H1 (cell line): ENCODE data around the gene LDLRAD3. TPM values are rescaled to one million over a fixed set of nuclear protein-coding genes. Genes with fewer than 3 reads are reported as not detected.

Experiments
- CTCF ChIA-PET: fragments of 300-600 bp; sonication (Branson Sonifier 250); formaldehyde crosslinking; loops from one replicate; lab custom pipeline; 2021; ENCODE audit not compliant: partially characterized antibody; lab: Charles Lee
- POLR2A ChIA-PET: fragments of 300-600 bp; sonication (Branson Sonifier 250); formaldehyde crosslinking; loops from one replicate; lab custom pipeline; 2021; ENCODE audit warnings: inconsistent platforms; ENCODE audit not compliant: partially characterized antibody; lab: Charles Lee
- DNase-seq, 2 experiments: peaks; one replicate each; pipeline versions ENCODE4 v3.0.0 to v3.0.0-alpha.2; 2010 to 2022; ENCODE audit warnings: low spot score in 2 of 2, low read depth in 1 of 2, mixed read lengths in 1 of 2
- FAIRE-seq: peaks from 2 replicates; lab custom pipeline; 2011; peaks lifted over from hg19 to GRCh38; lab: Jason Lieb, UNC
- H2AFZ ChIP-seq: 2 replicates; pipeline ENCODE4 v1.8.1; 2012; ENCODE audit warnings: low read length, inconsistent platforms
- H2AK5ac ChIP-seq: 2 replicates; pipeline ENCODE4 v1.6.1; 2013; ENCODE audit warnings: low read depth, low read length
- H2BK120ac ChIP-seq: replicated peaks from 2 replicates; pipeline ENCODE3; 2013; ENCODE audit warnings: low read depth, low read length, inconsistent platforms
- H2BK12ac ChIP-seq: 2 replicates; pipeline ENCODE4 v1.6.1; 2013; ENCODE audit warnings: low read depth, low read length
- H2BK15ac ChIP-seq: 2 replicates; pipeline ENCODE4 v1.6.1; 2013; ENCODE audit warnings: low read length
- H2BK20ac ChIP-seq: 2 replicates; pipeline ENCODE4 v1.6.1; 2013; ENCODE audit warnings: low read length
- H2BK5ac ChIP-seq: 2 replicates; pipeline ENCODE4 v1.6.1; 2013; ENCODE audit warnings: low read depth, low read length
- H3K14ac ChIP-seq: 2 replicates; pipeline ENCODE4 v1.6.1; 2013; ENCODE audit warnings: inconsistent platforms; ENCODE audit not compliant: insufficient read length
- H3K18ac ChIP-seq: 2 replicates; pipeline ENCODE4 v1.6.1; 2013; ENCODE audit warnings: low read length; ENCODE audit errors: extremely low read depth
- H3K23ac ChIP-seq: 2 replicates; pipeline ENCODE4 v1.6.1; 2013; ENCODE audit warnings: inconsistent platforms; ENCODE audit not compliant: insufficient read length
- H3K23me2 ChIP-seq: 2 replicates; pipeline ENCODE4 v1.6.1; 2013; ENCODE audit warnings: low read depth, low read length
- H3K27ac ChIP-seq: 2 replicates; pipeline ENCODE4 v1.6.1; 2011; ENCODE audit warnings: low read depth, low read length, inconsistent platforms
- H3K27me3 ChIP-seq, 4 experiments: replicated peaks in 1 of 4; 1 replicate in 1 of 4; 2 replicates in 3 of 4; pipeline versions ENCODE4 v1.6.1 to v1.8.1; 2011 to 2013; ENCODE audit warnings: low read length in 3 of 4, mild to moderate bottlenecking in 3 of 4, inconsistent platforms in 2 of 4, mixed read lengths in 2 of 4, moderate library complexity in 1 of 4; ENCODE audit not compliant: control insufficient read depth in 3 of 4, insufficient read depth in 3 of 4; ENCODE audit errors: extremely low read depth in 1 of 4
- H3K36me3 ChIP-seq, 4 experiments: 2 replicates each; pipeline versions ENCODE4 v1.6.1 to v1.8.1; 2011 to 2013; ENCODE audit warnings: mild to moderate bottlenecking in 4 of 4, low read length in 3 of 4, moderate library complexity in 2 of 4, control low read depth in 1 of 4, inconsistent platforms in 1 of 4; ENCODE audit not compliant: insufficient read depth in 4 of 4, control insufficient read depth in 2 of 4
- H3K4ac ChIP-seq: replicated peaks from 2 replicates; pipeline ENCODE3; 2013; ENCODE audit warnings: low read length, low read depth, mixed read lengths, inconsistent platforms; ENCODE audit not compliant: insufficient read length
- H3K4me1 ChIP-seq, 4 experiments: replicated peaks in 1 of 4; 1 replicate in 1 of 4; 2 replicates in 3 of 4; pipeline versions ENCODE4 v1.6.1 to v1.8.1; 2011 to 2013; ENCODE audit warnings: low read length in 3 of 4, inconsistent platforms in 2 of 4, mixed read lengths in 1 of 4; ENCODE audit not compliant: insufficient read depth in 4 of 4, control insufficient read depth in 3 of 4
- H3K4me2 ChIP-seq, 2 experiments: 2 replicates each; pipeline versions ENCODE4 v1.6.1 to v1.8.1; 2011 to 2013; ENCODE audit warnings: low read depth in 2 of 2, low read length in 2 of 2, control low read depth in 1 of 2, inconsistent platforms in 1 of 2, mild to moderate bottlenecking in 1 of 2; ENCODE audit not compliant: insufficient read depth in 1 of 2
- H3K4me3 ChIP-seq, 4 experiments: fragments of 200-600, 300-600 bp in 1 of 4; sonication (generic), shearing (Covaris generic), sonication (Bioruptor Twin) in 1 of 4; 2 replicates each; pipeline versions ENCODE4 v1.5.1 to v1.8.1; 2011 to 2016; ENCODE audit warnings: low read length in 4 of 4, low read depth in 3 of 4, control low read depth in 2 of 4, inconsistent platforms in 2 of 4, mild to moderate bottlenecking in 2 of 4, mixed read lengths in 1 of 4, moderate library complexity in 1 of 4; ENCODE audit not compliant: insufficient read depth in 2 of 4; ENCODE audit errors: extremely low read depth in 1 of 4
- H3K56ac ChIP-seq: replicated peaks from 2 replicates; pipeline ENCODE3; 2013; ENCODE audit warnings: low read depth, mild to moderate bottlenecking, mixed read lengths, low read length, inconsistent platforms; ENCODE audit not compliant: insufficient read length
- H3K79me1 ChIP-seq: 2 replicates; pipeline ENCODE4 v1.6.1; 2013; ENCODE audit warnings: low read depth, low read length, control low read depth
- H3K79me2 ChIP-seq, 2 experiments: 2 replicates each; pipeline versions ENCODE4 v1.6.1 to v1.8.1; 2012 to 2013; ENCODE audit warnings: low read length in 2 of 2, mild to moderate bottlenecking in 2 of 2, inconsistent platforms in 1 of 2; ENCODE audit not compliant: insufficient read depth in 2 of 2, control insufficient read depth in 1 of 2
- H3K9ac ChIP-seq, 4 experiments: replicated peaks in 1 of 4; 1 replicate in 1 of 4; 2 replicates in 3 of 4; pipeline versions ENCODE4 v1.6.1 to v1.8.1; 2011 to 2013; ENCODE audit warnings: low read depth in 3 of 4, low read length in 3 of 4, control low read depth in 2 of 4, mild to moderate bottlenecking in 2 of 4, moderate library complexity in 2 of 4, inconsistent platforms in 1 of 4; ENCODE audit errors: extremely low read depth in 1 of 4
- H3K9me3 ChIP-seq, 2 experiments: 2 replicates each; pipeline versions ENCODE4 v1.6.1 to v1.8.1; 2012 to 2013; ENCODE audit warnings: mild to moderate bottlenecking in 2 of 2, moderate library complexity in 2 of 2, control low read depth in 1 of 2, inconsistent platforms in 1 of 2, low read depth in 1 of 2, low read length in 1 of 2, mixed read lengths in 1 of 2; ENCODE audit not compliant: insufficient read depth in 2 of 2
- H4K20me1 ChIP-seq, 2 experiments: replicated peaks in 1 of 2; 2 replicates each; pipeline versions ENCODE3 to v1.8.1; 2011 to 2013; ENCODE audit warnings: inconsistent platforms in 2 of 2, low read length in 2 of 2, mild to moderate bottlenecking in 1 of 2; ENCODE audit not compliant: insufficient read depth in 2 of 2, control insufficient read depth in 1 of 2
- H4K5ac ChIP-seq: 2 replicates; pipeline ENCODE4 v1.6.1; 2013; ENCODE audit warnings: low read length, low read depth, mixed read lengths, inconsistent platforms; ENCODE audit not compliant: insufficient read length
- H4K8ac ChIP-seq: 2 replicates; pipeline ENCODE4 v1.8.0; 2013; ENCODE audit warnings: mild to moderate bottlenecking, moderate library complexity, low read length, inconsistent platforms; ENCODE audit not compliant: insufficient read depth; ENCODE audit errors: extremely low read depth
- H4K91ac ChIP-seq: replicated peaks from 2 replicates; pipeline ENCODE3; 2013; ENCODE audit warnings: low read length, mixed read lengths, inconsistent platforms; ENCODE audit not compliant: insufficient read length
- WGBS, 2 experiments: shearing (Covaris generic) in 1 of 2; methylation state at CpG; one replicate each; pipeline versions ENCODE4 v1.1.6 to v1.1.7; 2013 to 2015; ENCODE audit warnings: low lambda C conversion rate in 2 of 2, mixed read lengths in 2 of 2, inconsistent platforms in 1 of 2, low coverage in 1 of 2, missing lambda C conversion rate in 1 of 2; ENCODE audit not compliant: insufficient replicate concordance in 2 of 2, insufficient coverage in 1 of 2, insufficient read length in 1 of 2; ENCODE audit errors: extremely low coverage in 1 of 2, missing lambda C conversion rate in 1 of 2; 5-methylcytosine and 5-hydroxymethylcytosine counted together
- polyA plus RNA-seq, 7 experiments: library from polyadenylated mRNA; depleted of rRNA in 3 of 7; stranded (reverse) in 5 of 7; unstranded in 2 of 7; fragments of >200 nt in 5 of 7; fragments of 200-250 nt in 2 of 7; gene quantifications; 1 replicate in 5 of 7; 2 replicates in 1 of 7; 4 replicates in 1 of 7; pipeline versions ENCODE4 v1.2.1 to v1.2.3, GENCODE V29; 2011 to 2013; ENCODE audit warnings: missing spikeins in 2 of 7, mixed read lengths in 2 of 7
- total RNA-seq: library from RNA; stranded (reverse); fragmentation: NEBNext Ultra II Directional; extraction: Animal tissue kit (Norgen Biotek cat#: 25700); gene quantifications from 2 replicates; pipeline ENCODE4 v1.2.1, GENCODE V29; 2021

LDLRAD3 gene
- total and polyA plus RNA-seq, 2 of the 8 experiments (the other 6 are each of a cell fraction or from before 2014, with no cell fraction given): 18.6 to 22.8 TPM

DNA sequence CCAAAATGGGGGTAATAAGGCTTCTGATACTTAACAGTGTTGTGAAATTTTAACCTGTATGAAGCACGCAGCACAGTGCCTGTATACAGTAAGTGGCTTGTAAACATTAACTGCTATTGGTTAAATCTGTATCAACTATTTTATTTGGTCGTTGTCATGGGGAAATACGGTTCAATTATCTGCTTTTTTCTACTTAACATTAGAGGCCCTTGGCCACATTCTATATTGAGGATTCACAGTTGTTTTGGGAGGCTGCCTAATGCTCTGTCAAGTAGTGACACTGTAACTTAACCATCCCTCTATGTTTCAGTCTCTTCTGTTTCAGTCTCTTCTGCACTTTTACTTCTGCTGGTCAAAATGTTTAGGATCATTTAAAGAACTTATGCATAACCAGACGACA lies 95.6 kb downstream of the LDLRAD3 start:
- DNase-seq (no peak), FAIRE-seq (no peak)
- Histone ChIP-seq H3K4me2 (no peak overlapping the region), H2AK5ac (no peak overlapping the region), H2BK12ac (no peak overlapping the region), H4K20me1 (no peaks in the 10 kb centered on the region), H2BK15ac (no peak overlapping the region), H3K14ac (no peak overlapping the region), H3K36me3 (peaks cover 0 to 9% (median 0%) of the 10 kb centered on the region in 4 experiments; a peak in 3 of 8 replicates), H2AFZ (no peak overlapping the region), H2BK120ac (no peak overlapping the region), H3K4me3 (no peak overlapping the region), H3K79me2 (peaks cover 0 to 27% of the 10 kb centered on the region in 2 experiments; a peak in 2 of 4 replicates), H3K23ac (no peak overlapping the region), H3K9me3 (no peaks in the 10 kb centered on the region), H4K5ac (no peak overlapping the region), H3K27me3 (no peaks in the 10 kb centered on the region), H3K23me2 (no peaks in the 10 kb centered on the region), H3K27ac (no peak overlapping the region), H3K9ac (no peak overlapping the region; a peak in 1 of 7 replicates), H3K4me1 (peaks cover 0 to 9% (median 4%) of the 10 kb centered on the region in 4 experiments; a peak in 3 of 7 replicates), H2BK5ac (no peak overlapping the region), H4K8ac (no peak overlapping the region), H3K18ac (no peak overlapping the region), H2BK20ac (no peak overlapping the region), H3K56ac (no peak overlapping the region), H4K91ac (no peak overlapping the region), H3K79me1 (peaks cover 10% of the 10 kb centered on the region), H3K4ac (no peak overlapping the region)
- POLR2A ChIA-PET: interaction anchor here (0.8 kb wide), 1 partner anchor 22 kb away, joined by 6 read pairs; no protein-coding TSS in a partner anchor
- CTCF ChIA-PET: interaction anchor here (0.6 to 1.3 kb wide), 9 partner anchors 8 to 231 kb away, joined by 3 to 8 read pairs (median 4); no protein-coding TSS in a partner anchor
- WGBS, 2 experiments: 90% methylated on average over 4 of the region's 4 CpGs; no CpG with 5 or more reads in 1 of the 2 experiments
